ENCODE results near the gene PRDM16.

DNA sequence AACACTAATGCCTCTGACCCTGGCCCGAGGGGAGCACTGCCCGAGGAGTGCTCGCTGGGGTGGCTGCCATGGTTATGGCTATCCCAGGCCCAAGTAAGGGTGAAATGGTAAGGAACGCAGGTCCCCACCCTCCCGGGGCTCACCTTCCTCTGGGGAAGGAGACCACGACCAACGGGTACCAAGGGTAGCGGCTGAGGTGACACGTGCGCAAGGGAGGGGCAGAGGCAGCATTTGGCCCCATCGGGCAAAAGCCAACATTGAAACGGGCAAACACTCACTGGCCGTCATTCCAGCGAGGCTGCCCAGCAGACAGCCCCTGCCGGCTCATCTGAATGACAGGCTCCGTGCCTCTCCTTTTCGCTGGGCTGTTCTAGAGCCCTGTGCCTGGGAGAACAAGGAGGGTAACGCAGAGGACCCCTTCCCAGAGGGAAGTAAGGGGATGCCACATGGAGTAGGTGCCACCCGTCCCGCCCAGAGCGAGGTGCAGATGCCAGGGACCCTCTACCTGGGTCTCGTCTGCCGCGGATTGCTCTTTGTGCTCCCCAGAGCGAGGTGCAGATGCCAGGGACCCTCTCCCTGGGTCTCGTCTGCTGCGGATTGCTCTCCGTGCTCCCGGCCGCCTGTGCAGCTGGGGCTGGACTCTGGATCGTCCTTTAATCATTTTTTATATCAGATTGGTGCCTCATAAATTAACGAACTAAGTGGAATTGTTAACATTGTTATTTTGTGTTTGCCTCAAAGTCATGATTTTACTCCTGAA lies 31.5 kb upstream of the PRDM16 start:
- TF ChIP-seq CHD2 (IDR thresholded peaks at IDR 0.05; ENCODE audit: low read length): no peak
- TF ChIP-seq, protein P1, sequence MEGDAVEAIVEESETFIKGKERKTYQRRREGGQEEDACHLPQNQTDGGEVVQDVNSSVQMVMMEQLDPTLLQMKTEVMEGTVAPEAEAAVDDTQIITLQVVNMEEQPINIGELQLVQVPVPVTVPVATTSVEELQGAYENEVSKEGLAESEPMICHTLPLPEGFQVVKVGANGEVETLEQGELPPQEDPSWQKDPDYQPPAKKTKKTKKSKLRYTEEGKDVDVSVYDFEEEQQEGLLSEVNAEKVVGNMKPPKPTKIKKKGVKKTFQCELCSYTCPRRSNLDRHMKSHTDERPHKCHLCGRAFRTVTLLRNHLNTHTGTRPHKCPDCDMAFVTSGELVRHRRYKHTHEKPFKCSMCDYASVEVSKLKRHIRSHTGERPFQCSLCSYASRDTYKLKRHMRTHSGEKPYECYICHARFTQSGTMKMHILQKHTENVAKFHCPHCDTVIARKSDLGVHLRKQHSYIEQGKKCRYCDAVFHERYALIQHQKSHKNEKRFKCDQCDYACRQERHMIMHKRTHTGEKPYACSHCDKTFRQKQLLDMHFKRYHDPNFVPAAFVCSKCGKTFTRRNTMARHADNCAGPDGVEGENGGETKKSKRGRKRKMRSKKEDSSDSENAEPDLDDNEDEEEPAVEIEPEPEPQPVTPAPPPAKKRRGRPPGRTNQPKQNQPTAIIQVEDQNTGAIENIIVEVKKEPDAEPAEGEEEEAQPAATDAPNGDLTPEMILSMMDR (IDR thresholded peaks at IDR 0.05; ENCODE audit: control extremely low read depth in 1 of 3, insufficient read depth in 1 of 3, low read depth in 1 of 3, low read length in 3 of 3): no peak
- TF ChIP-seq RFX5 (IDR thresholded peaks at IDR 0.05; ENCODE audit: borderline replicate concordance, low read depth, low read length): no peak
- TF ChIP-seq POLR2AphosphoS5 (IDR thresholded peaks at IDR 0.05; ENCODE audit: low read depth, low read length): no peak
- TF ChIP-seq SIN3A (conservative IDR thresholded peaks at IDR 0.05 in 1 of 2, IDR thresholded peaks at IDR 0.05 in 1 of 2; ENCODE audit: low read depth in 1 of 2, low read length in 2 of 2): no peak
- no peak for TF ChIP-seq POLR2A (IDR thresholded peaks at IDR 0.05; ENCODE audit: control extremely low read depth in 1 of 2, low read depth in 2 of 2, low read length in 2 of 2)
- TF ChIP-seq YY1 (IDR thresholded peaks at IDR 0.05; ENCODE audit: low read depth, low read length): no peak
- TF ChIP-seq TAF1 (IDR thresholded peaks at IDR 0.05; ENCODE audit: low read depth, low read length): no peak

Data from H1 (cell line).